Esophagus muscularis mucosa (tissue), 4 donors: ENCODE data around the gene ZER1. TPM values are rescaled to one million over a fixed set of nuclear protein-coding genes. Genes with fewer than 3 reads are reported as not detected.

Source experiments
- DNase-seq: peaks from one replicate; pipeline ENCODE4 v3.0.0-alpha.2; 2017; ENCODE audit errors: extremely low spot score
- H3K27ac ChIP-seq, 4 donors: fragments of 200-600 bp; sonication (generic); replicated peaks in 1 of 4; 1 replicate in 3 of 4; 2 replicates in 1 of 4; pipeline ENCODE4 v1.5.1; 2016 to 2019; ENCODE audit warnings: mild to moderate bottlenecking in 1 of 4
- H3K27me3 ChIP-seq, 4 donors: fragments of 200-600 bp; sonication (generic); one replicate each; pipeline versions ENCODE4 v1.5.1 to v1.6.0; 2016 to 2019
- H3K36me3 ChIP-seq, 4 donors: fragments of 200-600 bp; sonication (generic); one replicate each; pipeline ENCODE4 v1.5.1; 2016 to 2019
- H3K4me1 ChIP-seq, 4 donors: fragments of 200-600 bp; sonication (generic); one replicate each; pipeline ENCODE4 v1.5.1; 2016 to 2019
- H3K4me3 ChIP-seq, 4 donors: fragments of 200-600 bp; sonication (generic); 1 replicate in 2 of 4; 2 replicates in 2 of 4; pipeline ENCODE4 v1.5.1; 2016 to 2019; ENCODE audit warnings: mild to moderate bottlenecking in 4 of 4, moderate library complexity in 1 of 4
- H3K9me3 ChIP-seq, 4 donors: fragments of 200-600 bp; sonication (generic); 1 replicate in 3 of 4; 2 replicates in 1 of 4; pipeline ENCODE4 v1.5.1; 2016 to 2019
- CTCF ChIP-seq, 3 experiments: fragments of 200-600 bp in 2 of 3; fragments of 450-650 bp in 1 of 3; sonication (generic) in 2 of 3; IDR thresholded peaks; one replicate each; pipeline ENCODE4 v1.5.1; 2017 to 2019; ENCODE audit warnings: antibody characterized with exemption in 3 of 3, mild to moderate bottlenecking in 2 of 3, moderate library complexity in 1 of 3
- EP300 ChIP-seq: sonication (generic); formaldehyde crosslinking; IDR thresholded peaks from one replicate; pipeline ENCODE4 v1.6.1; 2017; ENCODE audit warnings: antibody characterized with exemption
- POLR2A ChIP-seq: fragments of 450-650 bp; IDR thresholded peaks from one replicate; pipeline ENCODE4 v1.6.1; 2017; ENCODE audit warnings: antibody characterized with exemption, moderate library complexity, mild to moderate bottlenecking, low read depth
- POLR2AphosphoS5 ChIP-seq, 2 donors: sonication (generic); formaldehyde crosslinking; IDR thresholded peaks; one replicate each; pipeline ENCODE4 v1.6.1; 2017; ENCODE audit warnings: antibody characterized with exemption in 2 of 2
- WGBS: methylation state at CpG from one replicate; pipeline ENCODE4 v1.1.5; 2018; 5-methylcytosine and 5-hydroxymethylcytosine counted together
- intact Hi-C: fragments of 100-400 bp; cut with DNase I; formaldehyde crosslinking; loops from one replicate; pipeline ENCODE4 v1.15.1; 2023
- total RNA-seq, 4 donors: library from RNA; depleted of rRNA; stranded (reverse); fragments of >200 nt; gene quantifications; one replicate each; pipeline versions ENCODE4 v1.1.0 to v1.2.1, GENCODE V29; 2016

Gene ZER1
- total RNA-seq, 4 donors from 2014 or later: 56.5 to 114 (median 79.4) TPM

- no peaks in the 10 kb centered on the region for H3K27me3 ChIP-seq
- peak within 1 kb of the TSS; percentile 92 to 98 (median 97) for H3K27ac ChIP-seq
- peak in 1 of 3 experiments; percentile 20 for TF ChIP-seq CTCF (IDR thresholded peaks at IDR 0.05)
- TF ChIP-seq POLR2AphosphoS5 (IDR thresholded peaks at IDR 0.05): peak; percentile 81 to 94
- TF ChIP-seq POLR2A: peak; percentile 36
- no peak for TF ChIP-seq EP300
- peaks cover 27 to 51% (median 43%) of the 10 kb centered on the region in 4 donors for H3K4me1 ChIP-seq
- H3K36me3 ChIP-seq: peaks cover 18 to 27% (median 26%) of the 10 kb centered on the region in 4 donors
- DNase-seq: peak; percentile 96
- no peaks in the 10 kb centered on the region for H3K9me3 ChIP-seq
- 10% methylated on average over 20 of the region's 93 CpGs for WGBS
- intact Hi-C loops: no loop called here
- H3K4me3 ChIP-seq: peak within 1 kb of the TSS; percentile 78 to 93 (median 90)
Measured at GRCh38 chr9:128688501-128689292, 83.0 kb downstream of the ZER1 start, which contains the start of gene SET. Gene SET, plus strand, starts transcription at chr9:128689222. Its CDS starts 361 bp downstream, at chr9:128689583.

- intact Hi-C loops: no loop called here
- H3K4me1 ChIP-seq: peaks cover 35 to 59% (median 53%) of the 10 kb centered on the region in 4 donors
- H3K4me3 ChIP-seq: no peak overlapping the region
- no peak for DNase-seq
- 90% methylated on average over 4 of the region's 4 CpGs for WGBS
- H3K27me3 ChIP-seq: no peaks in the 10 kb centered on the region
- no peaks in the 10 kb centered on the region for H3K9me3 ChIP-seq
- no peak overlapping the region for H3K27ac ChIP-seq
- no peak for TF ChIP-seq CTCF (IDR thresholded peaks at IDR 0.05)
- TF ChIP-seq POLR2AphosphoS5 (IDR thresholded peaks at IDR 0.05): no peak
- TF ChIP-seq POLR2A: no peak
- peaks cover 6 to 15% (median 14%) of the 10 kb centered on the region in 4 donors for H3K36me3 ChIP-seq
Measured at GRCh38 chr9:128687453-128687852, 84.3 kb downstream of the ZER1 start.

- intact Hi-C loops: no loop called here
- no peak for DNase-seq
Measured at GRCh38 chr9:128685636-128686489, 85.9 kb downstream of the ZER1 start.

More at GRCh38 chr9:128685636-128686489, 85.9 kb downstream of the ZER1 start:
- no peak for TF ChIP-seq POLR2AphosphoS5 (IDR thresholded peaks at IDR 0.05)
- TF ChIP-seq POLR2A: no peak
- TF ChIP-seq CTCF (IDR thresholded peaks at IDR 0.05): no peak
- no peak for TF ChIP-seq EP300
- Histone ChIP-seq H3K27me3 (no peaks in the 10 kb centered on the region), H3K4me3 (no peak overlapping the region), H3K36me3 (no peaks in the 10 kb centered on the region), H3K4me1 (peaks cover 28 to 51% (median 43%) of the 10 kb centered on the region in 4 donors), H3K9me3 (no peaks in the 10 kb centered on the region), H3K27ac (peak overlapping the region in 1 of 4 donors; percentile 77)
- WGBS: 79% methylated on average over 17 of the region's 17 CpGs
